SHP77 (cell line): Measurements from ENCODE around the gene GET4.
"Not testable (repeated sequence)": the region's sequence is repeated elsewhere in the genome, so short reads cannot be mapped to it uniquely, and the experiment has no call there.

Experiments used
- DNase-seq, 2 experiments: peaks; one replicate each; lab custom pipeline; 2025; lab: John Stamatoyannopoulos, UW

GET4 gene

DNA sequence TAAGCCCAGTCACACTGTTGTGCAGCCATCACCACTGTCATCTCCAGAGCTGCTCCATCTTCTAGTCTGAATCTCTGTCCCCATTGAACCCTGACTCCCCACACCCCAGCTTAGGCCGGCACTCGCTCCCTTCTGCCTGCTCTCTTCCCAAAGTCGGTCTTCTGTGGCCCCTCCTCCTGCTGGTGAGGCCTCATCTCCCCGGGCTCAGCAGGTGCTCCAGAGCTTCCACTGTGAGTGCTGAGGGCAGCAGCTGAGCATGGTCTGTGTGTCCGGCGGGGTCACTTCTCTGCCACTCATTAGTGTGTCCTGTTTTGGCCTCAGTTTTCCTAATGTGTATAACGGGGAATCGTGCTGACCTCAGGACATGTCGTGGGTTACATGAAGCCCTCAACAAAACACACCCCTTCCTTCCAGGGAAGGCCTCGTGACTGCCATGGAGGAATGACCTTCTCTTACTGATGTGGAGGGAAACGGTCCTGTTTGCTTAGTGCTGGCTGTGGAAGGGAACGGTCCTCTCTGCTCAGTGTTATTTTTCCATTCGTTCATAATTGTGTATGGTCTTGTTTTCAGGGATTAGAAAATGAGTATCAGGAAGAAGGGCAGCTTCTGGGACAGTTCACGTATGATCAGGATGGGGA lies 4.3 kb upstream of the GET4 start:
- no peak for DNase-seq

- not testable (repeated sequence) for DNase-seq
Measured at GRCh38 chr7:872685-873084, 3.7 kb upstream of the GET4 start.

GRCh38 chr7:873367-874002 lies 2.9 kb upstream of the GET4 start:
- peak; percentile 87 to 91 for DNase-seq

- no peak for DNase-seq
Measured at GRCh38 chr7:874031-874749, 2.2 kb upstream of the GET4 start.

DNA sequence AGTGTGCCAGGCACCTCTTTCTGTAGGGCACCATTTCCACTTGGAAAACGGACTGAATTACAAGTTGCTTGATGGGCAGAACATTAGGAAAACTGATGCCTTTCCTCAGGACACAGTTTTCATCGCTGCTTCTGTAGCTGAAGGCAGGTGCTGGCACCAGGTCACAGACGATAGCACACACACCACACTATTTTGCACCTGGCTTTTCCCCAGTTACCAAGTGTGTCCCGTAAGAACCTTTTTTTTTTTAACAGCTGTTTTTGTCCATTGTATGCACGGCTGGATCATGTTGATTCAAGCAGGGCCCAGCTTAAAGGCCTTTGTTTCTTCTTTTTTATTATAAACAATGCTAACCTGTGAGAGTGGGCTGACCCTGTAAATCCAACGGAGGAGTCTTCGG lies 1.3 kb upstream of the GET4 start:
- DNase-seq, result peak; percentile 37 to 67

- no peak for DNase-seq
Measured at GRCh38 chr7:875476-876076, 778 bp upstream of the GET4 start.

DNA sequence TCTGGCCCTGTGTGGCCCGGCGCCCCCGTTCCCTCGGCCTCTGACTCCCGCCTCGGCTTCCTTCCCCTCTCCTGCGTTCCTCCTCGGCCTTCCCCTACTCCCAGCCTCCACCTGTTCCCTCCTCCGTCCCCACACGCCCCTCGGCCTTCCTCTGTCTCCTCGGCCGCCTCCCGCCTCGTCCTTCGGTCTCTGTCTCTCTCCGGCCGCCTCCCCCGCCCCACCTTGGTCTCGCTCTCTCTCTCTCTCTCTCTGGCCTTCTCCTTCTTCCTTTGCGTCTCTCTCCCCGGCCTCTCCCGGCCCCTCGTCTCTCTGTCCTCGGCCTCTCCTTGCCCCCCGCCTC lies 588 bp downstream of the GET4 start:
- peak in 1 of 2 experiments; percentile 73 for DNase-seq

DNA sequence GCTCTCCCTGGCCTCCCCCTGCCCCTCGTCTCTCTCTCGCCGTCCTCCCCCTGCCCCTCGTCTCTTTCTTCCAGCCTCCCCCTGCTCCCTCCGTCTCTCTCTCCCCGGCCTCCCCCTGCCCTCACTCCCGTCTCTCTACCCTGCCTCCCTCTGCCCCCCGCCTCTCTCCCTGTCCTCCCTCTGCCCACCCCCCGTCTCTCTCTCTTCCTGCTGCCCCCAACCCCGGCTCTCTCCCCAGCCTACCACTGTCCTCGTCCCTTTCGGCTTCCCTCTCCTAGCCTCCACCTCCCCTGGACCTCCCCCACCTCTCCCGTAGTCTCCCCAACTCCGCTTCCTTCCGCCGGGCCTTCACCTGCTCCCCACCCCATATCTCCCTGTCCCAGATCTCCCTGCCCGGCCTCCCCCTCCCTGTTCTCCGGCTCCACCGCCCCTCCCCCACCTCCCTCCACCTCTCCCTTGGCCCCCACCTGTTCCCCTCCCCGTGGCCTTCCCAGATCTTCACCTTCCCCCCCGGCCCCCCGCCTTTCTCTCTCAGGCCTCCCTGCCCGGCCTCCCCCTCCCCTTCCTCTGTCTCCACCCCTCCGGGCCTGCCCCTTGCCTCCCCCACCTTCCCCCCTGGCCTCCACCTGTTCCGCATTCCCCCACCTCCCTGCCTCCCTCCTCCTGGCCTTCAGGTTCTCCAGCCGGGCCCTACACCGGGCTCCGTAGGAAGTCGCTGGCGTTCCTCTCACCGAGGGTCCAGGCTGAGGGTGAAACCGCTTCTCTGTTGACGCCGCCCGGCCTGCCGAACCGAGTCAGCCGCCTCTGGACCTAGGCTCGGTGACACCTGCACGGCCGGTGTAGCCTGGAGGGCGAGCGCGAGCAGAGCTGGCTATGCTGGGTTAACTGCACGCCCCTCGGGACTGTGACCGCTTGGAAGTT lies 1.2 kb downstream of the GET4 start:
- peak in 1 of 2 experiments; percentile 37 for DNase-seq

DNA sequence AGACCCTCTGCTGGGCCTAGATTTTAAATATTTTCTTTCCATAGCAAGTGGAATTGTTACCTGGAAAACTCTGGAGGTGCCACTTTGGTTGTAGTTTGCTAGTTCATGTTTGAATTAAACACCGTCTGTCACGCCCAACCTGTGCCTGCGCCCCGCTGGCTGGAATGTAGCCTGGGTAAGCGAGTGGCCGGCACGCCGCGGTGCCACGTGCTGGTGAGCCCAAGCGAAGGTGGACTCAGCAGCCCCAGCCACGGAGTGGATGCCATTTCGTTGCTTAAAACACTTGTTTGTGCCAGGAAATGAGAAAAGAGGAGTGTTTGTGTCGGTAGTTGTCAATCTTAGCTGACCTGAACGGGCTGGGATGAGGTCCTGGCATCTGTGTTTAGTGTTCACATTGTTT lies 2.7 kb downstream of the GET4 start:
- no peak for DNase-seq

DNA sequence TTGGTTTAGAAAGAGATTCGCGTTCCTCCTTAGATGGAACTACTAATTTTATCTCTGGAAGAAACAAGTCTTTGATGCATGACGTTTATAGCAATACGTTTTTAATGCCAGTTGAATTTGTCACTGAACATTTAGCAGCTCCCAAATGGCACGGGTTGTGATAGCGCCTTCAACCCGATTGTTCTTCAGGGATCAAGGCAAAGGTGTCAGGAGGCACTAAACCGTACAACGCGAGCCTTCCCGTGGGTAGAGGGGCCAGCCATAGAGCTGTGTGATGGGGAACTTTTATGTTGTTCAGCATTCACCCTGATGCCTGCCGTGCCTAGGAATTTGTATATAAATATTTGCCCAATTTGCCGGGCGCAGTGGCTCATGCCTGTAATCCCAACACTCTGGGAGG lies 3.4 kb downstream of the GET4 start:
- DNase-seq, result no peak

- DNase-seq, result no peak
Measured at GRCh38 chr7:880450-880849, 4.1 kb downstream of the GET4 start.

- no peak for DNase-seq
Measured at GRCh38 chr7:881441-882234, 5.3 kb downstream of the GET4 start.

- no peak for DNase-seq
Measured at GRCh38 chr7:882336-883035, 6.1 kb downstream of the GET4 start.

DNA sequence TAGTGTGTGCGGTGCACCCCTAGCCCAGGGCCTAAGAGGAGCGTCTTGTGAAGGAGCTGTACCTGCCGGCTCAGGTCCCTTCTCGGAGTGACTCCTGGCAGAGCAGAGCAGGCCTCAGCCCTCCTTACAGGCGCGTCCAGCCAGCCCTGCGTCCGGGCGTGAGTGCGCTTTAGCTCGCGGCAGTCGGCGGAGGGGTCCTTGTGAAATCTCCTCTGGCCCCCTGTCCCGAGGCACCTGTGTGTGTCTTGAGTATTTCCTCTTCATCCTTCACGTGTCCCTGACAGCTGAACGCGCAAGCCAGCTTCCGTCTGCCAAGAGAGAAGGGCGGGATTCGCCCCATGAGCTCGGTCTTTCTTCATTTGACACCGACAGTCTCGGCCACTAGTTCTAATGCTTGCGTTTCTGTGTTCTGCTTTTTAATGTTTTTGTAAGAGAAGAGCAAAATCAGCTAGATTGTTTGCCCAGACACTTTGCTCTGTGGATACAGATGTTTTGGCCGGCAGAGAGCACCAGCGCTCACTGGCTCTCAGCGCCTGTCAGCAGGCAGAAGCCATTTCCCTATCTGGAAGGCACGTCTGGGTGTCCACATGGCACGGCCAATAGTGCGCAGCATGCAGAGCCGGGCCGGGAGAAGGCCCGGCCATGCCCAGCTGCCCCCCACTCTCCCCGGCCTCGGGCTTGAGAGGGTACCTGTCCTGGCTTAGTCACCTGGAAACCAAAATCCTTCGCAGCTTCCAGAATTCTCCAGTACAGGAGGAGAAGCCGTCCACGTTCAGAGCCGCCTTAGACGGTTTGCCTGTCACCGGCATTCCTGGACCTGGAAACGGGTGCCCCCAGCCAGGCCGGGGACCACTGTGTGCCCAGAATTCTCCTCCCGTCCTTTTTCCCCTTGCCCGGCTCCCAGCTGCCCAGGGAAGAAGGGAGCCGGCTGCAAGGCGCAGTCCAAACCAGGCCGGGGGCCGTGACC lies 7.0 kb downstream of the GET4 start:
- DNase-seq, result peak in 1 of 2 experiments; percentile 23

- DNase-seq, result no peak
Measured at GRCh38 chr7:884191-885003, 8.0 kb downstream of the GET4 start.

GRCh38 chr7:885261-885892 lies 9.0 kb downstream of the GET4 start:
- DNase-seq, result no peak

DNA sequence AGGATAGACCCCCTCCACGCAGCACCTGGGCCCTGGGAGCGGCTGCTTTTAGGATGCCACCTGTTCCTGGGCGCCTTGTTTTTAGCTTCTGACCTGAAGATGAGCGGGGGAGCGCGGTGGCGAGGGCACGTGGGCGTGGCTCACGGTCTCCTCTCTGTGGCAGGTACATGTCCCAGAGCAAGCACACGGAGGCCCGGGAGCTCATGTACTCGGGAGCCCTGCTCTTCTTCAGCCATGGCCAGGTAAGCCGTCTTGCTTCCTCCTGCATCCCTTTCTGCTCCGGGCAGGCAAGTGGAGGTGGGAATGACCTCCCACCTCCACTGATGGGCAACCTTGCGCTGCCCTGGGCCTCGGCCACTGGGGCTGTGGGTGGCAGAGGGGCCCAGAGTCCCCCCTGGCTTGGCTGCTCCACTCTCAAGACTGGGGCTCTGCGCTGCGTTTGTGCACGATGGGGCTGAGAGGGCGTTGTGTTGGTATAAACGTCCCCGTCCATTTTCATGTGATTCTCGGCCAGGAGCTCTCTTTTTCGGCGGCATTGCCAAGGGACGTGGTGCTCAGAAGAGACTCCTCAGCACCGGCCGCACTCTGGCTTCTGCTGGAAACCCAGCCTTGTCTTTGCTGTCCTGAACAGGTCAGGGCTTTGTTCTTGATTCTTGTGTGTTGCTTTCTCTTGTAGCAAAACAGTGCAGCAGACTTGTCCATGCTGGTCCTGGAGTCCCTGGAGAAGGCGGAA lies 9.7 kb downstream of the GET4 start:
- DNase-seq, result no peak
